HL-60 (cell line): Measurements from ENCODE around the gene GPN1.

Experiments used
- DNase-seq, 2 experiments: peaks; one replicate each; pipeline ENCODE4 v3.0.0-alpha.2; 2010 to 2020; ENCODE audit warnings: low read depth in 1 of 2, low spot score in 1 of 2
- H3K27ac ChIP-seq: fragments of 250-450 bp; sonication (Bioruptor Pico); replicated peaks from 2 replicates; pipeline ENCODE4 v1.5.1; 2020; ENCODE audit warnings: mild to moderate bottlenecking, moderate library complexity
- H3K27me3 ChIP-seq: fragments of 250-450 bp; sonication (Bioruptor Pico); 2 replicates; pipeline ENCODE4 v1.5.1; 2021; ENCODE audit warnings: mild to moderate bottlenecking, moderate library complexity; ENCODE audit not compliant: insufficient read depth, poor library complexity, severe bottlenecking
- H3K4me3 ChIP-seq: replicated peaks from 2 replicates; pipeline ENCODE4 v1.5.1; 2011; ENCODE audit warnings: mild to moderate bottlenecking, control low read depth, low read length; ENCODE audit not compliant: insufficient read depth
- GABPA ChIP-seq: IDR thresholded peaks from 2 replicates; pipeline ENCODE4 v1.6.1; 2012; ENCODE audit warnings: low read depth
- POLR2AphosphoS5 ChIP-seq: IDR thresholded peaks from 2 replicates; pipeline ENCODE4 v1.6.1; 2012; ENCODE audit warnings: low read depth
- SPI1 ChIP-seq: IDR thresholded peaks from 2 replicates; pipeline ENCODE4 v1.6.1; 2012; ENCODE audit warnings: low read depth, mild to moderate bottlenecking, borderline replicate concordance
- TF ChIP-seq, protein P1 (sequence below): IDR thresholded peaks from 2 replicates; pipeline ENCODE4 v1.6.1; 2012; ENCODE audit warnings: low read depth; ENCODE audit not compliant: insufficient replicate concordance
- TF ChIP-seq, protein P2 (sequence below): IDR thresholded peaks from one replicate; pipeline ENCODE4 v1.5.1; 2011; ENCODE audit warnings: low read length, control low read depth, inconsistent platforms; ENCODE audit not compliant: insufficient read depth

GPN1 gene

DNA sequence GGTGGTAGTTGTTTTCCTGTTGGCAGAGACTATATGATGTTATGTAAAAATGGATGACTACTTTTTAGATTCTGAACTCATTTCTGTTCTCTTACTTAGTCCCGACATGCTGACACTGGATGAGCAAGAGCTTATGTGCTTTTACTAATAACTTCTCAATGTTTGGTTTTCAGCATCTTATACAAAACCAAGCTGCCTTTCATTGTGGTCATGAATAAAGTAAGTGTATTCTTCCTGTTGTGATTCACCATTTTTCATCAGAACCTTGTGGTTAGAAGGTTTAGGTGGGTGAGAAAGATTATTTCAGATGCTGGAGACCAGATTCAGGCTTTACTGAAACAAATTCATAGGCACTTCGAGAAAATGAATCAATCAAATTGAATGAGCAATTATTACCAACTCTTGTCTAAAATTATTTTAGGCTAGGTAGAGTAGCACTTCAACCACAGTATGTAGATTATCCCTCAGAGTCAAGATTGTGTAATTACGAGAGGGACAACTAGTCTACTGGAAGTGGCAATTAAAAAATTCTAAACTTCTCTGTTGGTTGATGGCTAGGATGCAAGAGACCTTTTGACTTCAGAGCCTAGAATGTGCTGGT lies 9.3 kb downstream of the GPN1 start:
- TF ChIP-seq GABPA (no peak), SPI1 (no peak), POLR2AphosphoS5 (no peak)
- TF ChIP-seq, protein P1, sequence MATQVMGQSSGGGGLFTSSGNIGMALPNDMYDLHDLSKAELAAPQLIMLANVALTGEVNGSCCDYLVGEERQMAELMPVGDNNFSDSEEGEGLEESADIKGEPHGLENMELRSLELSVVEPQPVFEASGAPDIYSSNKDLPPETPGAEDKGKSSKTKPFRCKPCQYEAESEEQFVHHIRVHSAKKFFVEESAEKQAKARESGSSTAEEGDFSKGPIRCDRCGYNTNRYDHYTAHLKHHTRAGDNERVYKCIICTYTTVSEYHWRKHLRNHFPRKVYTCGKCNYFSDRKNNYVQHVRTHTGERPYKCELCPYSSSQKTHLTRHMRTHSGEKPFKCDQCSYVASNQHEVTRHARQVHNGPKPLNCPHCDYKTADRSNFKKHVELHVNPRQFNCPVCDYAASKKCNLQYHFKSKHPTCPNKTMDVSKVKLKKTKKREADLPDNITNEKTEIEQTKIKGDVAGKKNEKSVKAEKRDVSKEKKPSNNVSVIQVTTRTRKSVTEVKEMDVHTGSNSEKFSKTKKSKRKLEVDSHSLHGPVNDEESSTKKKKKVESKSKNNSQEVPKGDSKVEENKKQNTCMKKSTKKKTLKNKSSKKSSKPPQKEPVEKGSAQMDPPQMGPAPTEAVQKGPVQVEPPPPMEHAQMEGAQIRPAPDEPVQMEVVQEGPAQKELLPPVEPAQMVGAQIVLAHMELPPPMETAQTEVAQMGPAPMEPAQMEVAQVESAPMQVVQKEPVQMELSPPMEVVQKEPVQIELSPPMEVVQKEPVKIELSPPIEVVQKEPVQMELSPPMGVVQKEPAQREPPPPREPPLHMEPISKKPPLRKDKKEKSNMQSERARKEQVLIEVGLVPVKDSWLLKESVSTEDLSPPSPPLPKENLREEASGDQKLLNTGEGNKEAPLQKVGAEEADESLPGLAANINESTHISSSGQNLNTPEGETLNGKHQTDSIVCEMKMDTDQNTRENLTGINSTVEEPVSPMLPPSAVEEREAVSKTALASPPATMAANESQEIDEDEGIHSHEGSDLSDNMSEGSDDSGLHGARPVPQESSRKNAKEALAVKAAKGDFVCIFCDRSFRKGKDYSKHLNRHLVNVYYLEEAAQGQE, result no peak
- TF ChIP-seq, protein P2, sequence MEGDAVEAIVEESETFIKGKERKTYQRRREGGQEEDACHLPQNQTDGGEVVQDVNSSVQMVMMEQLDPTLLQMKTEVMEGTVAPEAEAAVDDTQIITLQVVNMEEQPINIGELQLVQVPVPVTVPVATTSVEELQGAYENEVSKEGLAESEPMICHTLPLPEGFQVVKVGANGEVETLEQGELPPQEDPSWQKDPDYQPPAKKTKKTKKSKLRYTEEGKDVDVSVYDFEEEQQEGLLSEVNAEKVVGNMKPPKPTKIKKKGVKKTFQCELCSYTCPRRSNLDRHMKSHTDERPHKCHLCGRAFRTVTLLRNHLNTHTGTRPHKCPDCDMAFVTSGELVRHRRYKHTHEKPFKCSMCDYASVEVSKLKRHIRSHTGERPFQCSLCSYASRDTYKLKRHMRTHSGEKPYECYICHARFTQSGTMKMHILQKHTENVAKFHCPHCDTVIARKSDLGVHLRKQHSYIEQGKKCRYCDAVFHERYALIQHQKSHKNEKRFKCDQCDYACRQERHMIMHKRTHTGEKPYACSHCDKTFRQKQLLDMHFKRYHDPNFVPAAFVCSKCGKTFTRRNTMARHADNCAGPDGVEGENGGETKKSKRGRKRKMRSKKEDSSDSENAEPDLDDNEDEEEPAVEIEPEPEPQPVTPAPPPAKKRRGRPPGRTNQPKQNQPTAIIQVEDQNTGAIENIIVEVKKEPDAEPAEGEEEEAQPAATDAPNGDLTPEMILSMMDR, result no peak
- no peak for DNase-seq
- Histone ChIP-seq H3K27me3 (no peaks in the 10 kb centered on the region), H3K27ac (no peak overlapping the region), H3K4me3 (no peak overlapping the region)

DNA sequence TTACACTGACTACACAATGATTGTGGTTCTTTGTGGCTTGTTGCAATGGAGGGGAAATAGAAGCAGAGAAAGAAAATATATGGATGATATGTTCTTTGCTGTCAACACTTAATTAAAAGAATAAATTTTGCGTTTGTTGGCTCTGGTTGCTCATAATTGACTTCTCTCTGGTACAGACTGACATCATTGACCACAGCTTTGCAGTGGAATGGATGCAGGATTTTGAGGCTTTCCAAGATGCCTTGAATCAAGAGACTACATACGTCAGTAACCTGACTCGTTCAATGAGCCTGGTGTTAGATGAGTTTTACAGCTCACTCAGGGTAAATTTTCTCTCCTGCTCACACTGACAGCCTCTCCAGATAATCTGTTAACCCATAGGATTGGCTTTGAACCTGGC lies 9.9 kb downstream of the GPN1 start:
- Histone ChIP-seq H3K27ac (no peak overlapping the region), H3K4me3 (no peak overlapping the region), H3K27me3 (no peaks in the 10 kb centered on the region)
- DNase-seq, result no peak
- TF ChIP-seq GABPA, result no peak
- TF ChIP-seq, protein P2, result no peak
- no peak for TF ChIP-seq SPI1
- no peak for TF ChIP-seq POLR2AphosphoS5
- TF ChIP-seq, protein P1, result no peak

DNA sequence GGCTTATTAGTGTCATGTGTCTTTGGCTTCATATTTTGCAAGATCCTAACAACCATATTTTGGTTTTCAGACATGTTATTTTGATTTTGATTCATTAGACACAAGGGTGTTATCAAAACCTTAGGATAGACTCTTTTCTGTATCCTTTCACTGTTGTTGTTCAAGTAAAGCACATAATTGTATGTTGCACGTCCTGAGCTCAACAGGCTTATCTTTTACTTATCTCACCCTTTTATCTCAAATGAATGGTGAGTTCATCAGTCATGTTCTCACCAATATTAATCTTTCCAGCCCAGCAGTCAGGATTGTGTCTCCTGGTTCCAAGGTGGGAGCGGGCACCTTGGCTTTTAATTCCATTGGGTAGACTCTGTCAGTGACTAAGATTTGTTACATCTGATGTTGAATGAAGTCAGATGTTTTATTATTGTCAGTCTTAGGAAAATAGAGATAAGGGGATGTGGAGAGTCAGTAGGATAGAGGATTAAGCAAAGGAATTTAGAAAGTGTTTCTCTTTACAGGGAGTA lies 11.9 kb downstream of the GPN1 start:
- DNase-seq, result no peak
- H3K27me3 ChIP-seq, result no peaks in the 10 kb centered on the region
- TF ChIP-seq POLR2AphosphoS5 (no peak), SPI1 (no peak), GABPA (no peak)
- TF ChIP-seq, protein P1, result no peak
- TF ChIP-seq, protein P2, result no peak
- no peak overlapping the region for H3K4me3 ChIP-seq
- H3K27ac ChIP-seq, result no peak overlapping the region
